A673 (cell line): Measurements from ENCODE around the gene EGLN2. TPM values are rescaled to one million over a fixed set of nuclear protein-coding genes. Genes with fewer than 3 reads are reported as not detected.
"Not testable (repeated sequence)": the region's sequence is repeated elsewhere in the genome, so short reads cannot be mapped to it uniquely, and the experiment has no call there.

Source experiments
- BruUV-seq: library from RNA; stranded (reverse); fragments of 400-500 nt; replicated peaks from 2 replicates; lab custom pipeline; 2021; lab: Mats Ljungman, UMichigan
- CTCF ChIA-PET: fragments of 300-600 bp; sonication (Branson Sonifier 250); formaldehyde crosslinking; loops from one replicate; lab custom pipeline; 2022; ENCODE audit warnings: antibody characterized with exemption; lab: Charles Lee
- POLR2A ChIA-PET: fragments of 300-600 bp; sonication (Branson Sonifier 250); formaldehyde crosslinking; loops from one replicate; lab custom pipeline; 2022; ENCODE audit warnings: antibody characterized with exemption; ENCODE audit not compliant: low non-redundant PET; lab: Charles Lee
- DNase-seq: peaks from one replicate; pipeline ENCODE4 v3.0.0-alpha.2; 2015; ENCODE audit warnings: low spot score
- H3K27ac ChIP-seq: fragments of 200-600 bp; sonication (generic); 2 replicates; pipeline ENCODE4 v1.5.1; 2016; ENCODE audit warnings: mixed run types, low read depth, mild to moderate bottlenecking, mixed read lengths, antibody characterized with exemption, low read length; ENCODE audit not compliant: poor library complexity, severe bottlenecking
- H3K27me3 ChIP-seq: fragments of 200-600 bp; sonication (generic); replicated peaks from 2 replicates; pipeline ENCODE4 v1.6.1; 2017; ENCODE audit warnings: mixed run types, low read depth, mild to moderate bottlenecking, mixed read lengths, antibody characterized with exemption, low read length; ENCODE audit not compliant: insufficient read depth, poor library complexity
- H3K36me3 ChIP-seq: fragments of 200-600 bp; sonication (generic); 2 replicates; pipeline ENCODE4 v1.6.1; 2016; ENCODE audit warnings: mixed run types, mild to moderate bottlenecking, mixed read lengths, antibody characterized with exemption, low read length; ENCODE audit not compliant: insufficient read depth, poor library complexity, severe bottlenecking
- H3K4me1 ChIP-seq: fragments of 200-600 bp; sonication (generic); 2 replicates; pipeline ENCODE4 v1.6.1; 2017; ENCODE audit warnings: mixed run types, mild to moderate bottlenecking, mixed read lengths, antibody characterized with exemption, low read length; ENCODE audit not compliant: insufficient read depth, poor library complexity, severe bottlenecking
- H3K4me3 ChIP-seq: fragments of 200-600 bp; sonication (generic); 2 replicates; pipeline ENCODE4 v1.5.1; 2016; ENCODE audit warnings: low read depth, mixed run types, mild to moderate bottlenecking, mixed read lengths, low read length; ENCODE audit not compliant: poor library complexity, severe bottlenecking
- H3K9me3 ChIP-seq: fragments of 200-600 bp; sonication (generic); 2 replicates; pipeline ENCODE4 v1.6.1; 2016; ENCODE audit warnings: mixed run types, low read depth, mild to moderate bottlenecking, mixed read lengths, antibody characterized with exemption, low read length; ENCODE audit not compliant: poor library complexity, severe bottlenecking
- EZH2 ChIP-seq: fragments of 200-600 bp; sonication (generic); IDR thresholded peaks from 2 replicates; pipeline ENCODE4 v1.6.1; 2017; ENCODE audit warnings: borderline replicate concordance, low read depth, mild to moderate bottlenecking, mixed read lengths, antibody characterized with exemption, low read length; ENCODE audit not compliant: poor library complexity, severe bottlenecking
- intact Hi-C: fragments of 100-400 bp; cut with micrococcal nuclease; formaldehyde crosslinking; loops from one replicate; pipeline ENCODE4 v1.10.0; 2022; ENCODE audit not compliant: unreplicated experiment
- total RNA-seq: library from RNA; stranded (reverse); gene quantifications from 2 replicates; pipeline ENCODE4 v1.2.3, GENCODE V29; 2021
- TF ChIP-seq, protein P1 (sequence below): fragments of 300-800, 200-600 bp; sonication (generic); conservative IDR thresholded peaks from 2 replicates; pipeline ENCODE4 v1.5.1; 2017; ENCODE audit warnings: low read depth, mild to moderate bottlenecking, antibody characterized with exemption, low read length, moderate library complexity, mixed read lengths

The EGLN2 gene
- total RNA-seq, 1 experiment from 2014 or later = 113 TPM

DNA sequence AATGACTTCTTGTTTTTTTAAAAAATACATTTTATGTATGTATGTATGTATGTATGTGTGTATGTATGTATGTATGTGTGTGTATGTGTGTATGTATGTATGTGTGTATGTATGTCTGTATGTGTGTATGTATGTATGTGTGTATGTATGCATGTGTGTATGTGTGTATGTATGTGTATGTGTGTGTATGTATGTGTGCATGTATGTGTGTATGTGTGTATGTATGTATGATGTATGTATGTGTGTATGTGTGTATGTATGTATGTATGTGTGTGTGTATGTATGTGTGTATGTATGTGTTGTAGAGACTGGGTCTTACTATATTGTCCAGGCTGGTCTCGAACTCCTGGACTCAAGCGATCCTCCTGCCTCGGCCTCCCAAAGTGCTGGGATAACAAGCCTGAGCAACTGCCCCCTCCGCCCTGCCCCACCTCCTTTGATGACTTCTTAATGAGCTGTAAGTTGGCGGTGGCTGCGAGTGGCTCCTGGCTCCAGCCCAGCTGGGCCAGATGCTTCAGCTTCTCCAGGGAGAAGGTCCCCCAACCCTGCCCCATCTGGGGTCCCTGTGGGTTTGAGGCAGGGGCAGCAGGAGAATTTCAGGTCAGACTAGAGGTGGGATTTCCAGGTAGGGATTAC is 26.6 kb downstream of the EGLN2 start:
- CTCF ChIA-PET, BruUV-seq: not testable (repeated sequence)

DNA sequence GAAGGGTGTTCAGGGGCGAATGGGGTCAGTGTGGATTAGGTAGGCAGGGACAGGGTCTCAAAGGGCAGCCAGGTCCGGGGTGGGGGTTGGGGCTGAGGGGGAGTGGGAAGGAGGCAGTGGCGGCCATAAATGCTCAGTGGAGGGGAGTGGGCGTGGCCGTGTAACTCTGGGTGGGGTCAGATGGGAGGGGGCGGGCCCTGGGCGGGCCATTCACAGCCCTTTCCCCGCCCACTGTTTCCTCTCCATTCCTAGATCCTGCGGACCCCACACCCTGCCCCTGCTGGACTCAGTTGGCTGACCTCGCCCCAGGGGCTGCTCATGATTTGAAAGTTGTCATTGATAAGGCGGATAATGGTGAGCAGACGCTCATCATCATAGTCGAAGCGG is 27.3 kb downstream of the EGLN2 start:
- H3K27me3 ChIP-seq, POLR2A ChIA-PET, intact Hi-C loops, H3K36me3 ChIP-seq, CTCF ChIA-PET, DNase-seq, H3K9me3 ChIP-seq, H3K27ac ChIP-seq, H3K4me3 ChIP-seq, BruUV-seq, H3K4me1 ChIP-seq: not testable (repeated sequence)

More for the DNA sequence above, 26.6 kb downstream of the EGLN2 start:
- intact Hi-C loops, DNase-seq, H3K36me3 ChIP-seq, H3K4me1 ChIP-seq, H3K27me3 ChIP-seq, POLR2A ChIA-PET, H3K9me3 ChIP-seq, H3K4me3 ChIP-seq, H3K27ac ChIP-seq: not testable (repeated sequence)

DNA sequence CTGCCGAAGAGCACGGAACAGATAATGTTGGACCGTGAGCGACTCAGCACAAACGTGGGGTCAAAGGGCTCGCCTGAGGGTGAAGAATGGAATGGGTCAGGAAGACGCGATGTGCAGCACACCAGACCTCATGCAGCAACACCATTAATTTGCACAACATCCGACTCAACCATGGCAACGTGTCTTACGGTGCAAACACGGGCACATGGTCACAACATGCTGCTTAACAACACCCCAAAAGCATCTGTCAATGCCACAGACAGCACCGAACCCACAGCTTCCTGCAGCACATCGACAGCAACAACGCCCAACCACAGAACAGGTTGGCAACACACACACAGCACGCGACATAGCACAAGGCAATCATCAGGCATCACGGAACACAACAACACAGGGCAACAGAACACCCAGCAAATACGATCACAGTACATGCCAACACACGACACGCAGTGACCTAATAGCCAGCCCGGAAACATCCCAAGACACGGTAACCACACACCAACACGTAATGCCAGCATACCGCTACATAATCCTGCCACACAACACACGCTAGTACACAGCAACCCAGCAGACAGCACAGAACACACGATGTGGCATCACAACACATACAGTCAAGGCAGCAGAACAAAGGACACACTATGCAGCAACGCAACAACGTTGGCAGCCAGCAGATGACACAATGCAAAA is 27.9 kb downstream of the EGLN2 start:
- intact Hi-C loops, H3K36me3 ChIP-seq, H3K9me3 ChIP-seq, CTCF ChIA-PET, POLR2A ChIA-PET, BruUV-seq, H3K4me1 ChIP-seq, H3K27ac ChIP-seq, H3K27me3 ChIP-seq, H3K4me3 ChIP-seq, DNase-seq: not testable (repeated sequence)

DNA sequence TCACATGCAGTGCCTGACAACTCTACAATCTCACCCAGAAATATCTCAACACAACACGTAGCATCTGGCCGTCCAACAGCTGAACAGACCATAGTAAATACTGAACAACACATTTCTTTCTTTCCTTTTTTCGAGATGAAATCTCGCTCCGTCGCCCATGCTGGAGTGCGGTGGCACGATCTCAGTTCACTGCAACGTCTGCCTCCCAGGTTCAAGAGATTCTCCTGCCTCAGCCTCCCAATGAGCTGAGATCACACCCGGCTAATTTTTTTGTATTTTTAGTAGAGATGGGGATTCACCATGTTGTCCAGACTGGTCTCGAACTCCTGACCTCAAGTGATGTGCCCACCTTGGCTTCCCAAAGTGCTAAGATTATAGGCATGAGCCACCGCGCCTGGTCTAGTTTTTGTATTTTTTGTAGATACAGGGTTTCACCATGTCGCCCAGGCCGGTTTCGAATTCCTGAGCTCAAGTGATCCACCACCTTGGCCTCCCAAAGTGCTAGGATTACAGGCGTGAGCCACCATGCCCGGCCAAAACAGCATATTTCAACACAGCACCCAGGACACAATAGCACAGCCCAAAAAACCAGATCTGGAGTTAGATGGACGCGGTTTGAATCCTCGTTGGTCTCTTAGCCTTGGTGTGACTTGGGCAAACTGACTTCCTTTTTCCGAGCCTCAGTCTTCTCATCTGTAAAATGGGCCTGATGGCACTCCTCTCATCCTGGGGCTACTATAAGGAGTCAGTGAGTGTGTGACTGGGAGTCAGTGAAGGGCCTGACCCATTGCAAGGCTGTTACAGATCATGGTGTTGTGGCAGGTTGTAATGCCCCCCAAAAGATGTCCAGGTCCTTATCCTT is 28.6 kb downstream of the EGLN2 start:
- Histone ChIP-seq H3K4me3 (no peak overlapping the region), H3K27me3 (no peaks in the 10 kb centered on the region), H3K27ac (no peak overlapping the region), H3K4me1 (no peaks in the 10 kb centered on the region), H3K9me3 (no peaks in the 10 kb centered on the region), H3K36me3 (no peaks in the 10 kb centered on the region)
- BruUV-seq = no TSS peak
- no peak for DNase-seq
- ChIA-PET POLR2A (interaction anchor here (0.6 kb wide), 1 partner anchor 392 kb away, joined by 3 read pairs; no protein-coding TSS in a partner anchor), CTCF (no interaction called here)
- no peak for TF ChIP-seq EZH2
- TF ChIP-seq, protein P1, sequence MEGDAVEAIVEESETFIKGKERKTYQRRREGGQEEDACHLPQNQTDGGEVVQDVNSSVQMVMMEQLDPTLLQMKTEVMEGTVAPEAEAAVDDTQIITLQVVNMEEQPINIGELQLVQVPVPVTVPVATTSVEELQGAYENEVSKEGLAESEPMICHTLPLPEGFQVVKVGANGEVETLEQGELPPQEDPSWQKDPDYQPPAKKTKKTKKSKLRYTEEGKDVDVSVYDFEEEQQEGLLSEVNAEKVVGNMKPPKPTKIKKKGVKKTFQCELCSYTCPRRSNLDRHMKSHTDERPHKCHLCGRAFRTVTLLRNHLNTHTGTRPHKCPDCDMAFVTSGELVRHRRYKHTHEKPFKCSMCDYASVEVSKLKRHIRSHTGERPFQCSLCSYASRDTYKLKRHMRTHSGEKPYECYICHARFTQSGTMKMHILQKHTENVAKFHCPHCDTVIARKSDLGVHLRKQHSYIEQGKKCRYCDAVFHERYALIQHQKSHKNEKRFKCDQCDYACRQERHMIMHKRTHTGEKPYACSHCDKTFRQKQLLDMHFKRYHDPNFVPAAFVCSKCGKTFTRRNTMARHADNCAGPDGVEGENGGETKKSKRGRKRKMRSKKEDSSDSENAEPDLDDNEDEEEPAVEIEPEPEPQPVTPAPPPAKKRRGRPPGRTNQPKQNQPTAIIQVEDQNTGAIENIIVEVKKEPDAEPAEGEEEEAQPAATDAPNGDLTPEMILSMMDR = no peak
- intact Hi-C loops = no loop called here
